ENCODE data around the gene CCDC17.

DNA sequence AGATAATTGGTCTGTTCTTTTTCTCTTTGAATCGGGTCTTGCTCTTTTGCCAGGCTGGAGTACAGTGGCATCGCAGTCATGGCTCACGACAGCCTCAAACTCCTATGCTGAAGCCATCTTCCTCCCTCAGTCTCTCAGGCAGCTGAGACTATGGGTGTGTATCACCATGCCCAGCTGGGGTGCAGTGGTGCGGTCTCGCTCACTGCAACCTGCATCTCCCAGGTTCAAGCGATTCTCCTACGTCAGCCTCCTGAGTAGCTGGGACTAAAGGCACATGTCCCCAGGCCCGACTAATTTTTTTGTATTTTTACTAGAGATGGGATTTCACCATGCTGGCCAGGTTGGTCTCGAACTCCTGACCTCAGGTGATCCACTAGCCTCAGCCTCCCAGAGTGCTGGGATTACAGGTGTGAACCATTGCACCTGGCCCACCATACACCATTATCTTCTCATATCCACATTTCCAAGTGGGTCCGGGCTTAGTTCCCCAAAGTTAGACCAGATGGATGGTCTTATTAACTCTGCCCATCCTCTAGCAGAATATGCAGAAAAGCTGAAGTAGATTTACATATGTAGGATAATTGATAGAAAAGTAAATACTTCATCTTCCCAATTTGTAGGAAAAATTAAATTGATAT, 13.1 kb downstream of the CCDC17 start:
- TF ChIP-seq POLR2AphosphoS2 (conservative IDR thresholded peaks at IDR 0.05; ENCODE audit: low read length) (peak; percentile 63; the same call in 1 of the 2 replicates), CBX2 (IDR thresholded peaks at IDR 0.05; ENCODE audit: borderline replicate concordance, low read depth) (no peak)
- TF ChIP-seq, protein P1, sequence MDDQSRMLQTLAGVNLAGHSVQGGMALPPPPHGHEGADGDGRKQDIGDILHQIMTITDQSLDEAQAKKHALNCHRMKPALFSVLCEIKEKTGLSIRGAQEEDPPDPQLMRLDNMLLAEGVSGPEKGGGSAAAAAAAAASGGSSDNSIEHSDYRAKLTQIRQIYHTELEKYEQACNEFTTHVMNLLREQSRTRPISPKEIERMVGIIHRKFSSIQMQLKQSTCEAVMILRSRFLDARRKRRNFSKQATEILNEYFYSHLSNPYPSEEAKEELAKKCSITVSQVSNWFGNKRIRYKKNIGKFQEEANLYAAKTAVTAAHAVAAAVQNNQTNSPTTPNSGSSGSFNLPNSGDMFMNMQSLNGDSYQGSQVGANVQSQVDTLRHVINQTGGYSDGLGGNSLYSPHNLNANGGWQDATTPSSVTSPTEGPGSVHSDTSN (IDR thresholded peaks at IDR 0.05), result no peak

Data from A549 (cell line).